HepG2 (cell line): ENCODE results near the gene FETUB. TPM values are rescaled to one million over a fixed set of nuclear protein-coding genes. Genes with fewer than 3 reads are reported as not detected.

Source experiments
- IRX3 ChIP-seq: sonication (generic); formaldehyde crosslinking; IDR thresholded peaks from 2 replicates; pipeline ENCODE4 v1.8.1; 2023; ENCODE audit warnings: mild to moderate bottlenecking, low read depth, missing genetic modification reagents, borderline replicate concordance
- MED8 ChIP-seq: sonication (generic); formaldehyde crosslinking; IDR thresholded peaks from 2 replicates; pipeline ENCODE4 v1.8.1; 2023; ENCODE audit warnings: mild to moderate bottlenecking, missing genetic modification reagents; ENCODE audit not compliant: insufficient replicate concordance
- MXD4 ChIP-seq: IDR thresholded peaks from 2 replicates; pipeline ENCODE4 v1.6.1; 2016; ENCODE audit warnings: mild to moderate bottlenecking, missing biosample characterization, missing genetic modification reagents
- POLR2A ChIP-seq, 2 experiments: IDR thresholded peaks; 2 replicates each; pipeline ENCODE4 v1.6.1; 2011; ENCODE audit warnings: low read depth in 2 of 2, low read length in 2 of 2, mild to moderate bottlenecking in 1 of 2, moderate library complexity in 1 of 2; ENCODE audit not compliant: insufficient read depth in 1 of 2
- RAD21 ChIP-seq: fragments of 450-650 bp; formaldehyde crosslinking; IDR thresholded peaks from 2 replicates; pipeline ENCODE4 v1.5.0; 2020; ENCODE audit warnings: mild to moderate bottlenecking
- RARA ChIP-seq: IDR thresholded peaks from 2 replicates; pipeline ENCODE4 v1.6.1; 2016; ENCODE audit warnings: missing genetic modification reagents, missing compliant biosample characterization
- RFXANK ChIP-seq: IDR thresholded peaks from 2 replicates; pipeline ENCODE4 v1.6.1; 2016
- SATB2 ChIP-seq: sonication (generic); formaldehyde crosslinking; IDR thresholded peaks from 2 replicates; pipeline ENCODE4 v1.5.0; 2020; ENCODE audit warnings: missing genetic modification reagents
- SCMH1 ChIP-seq: sonication (generic); formaldehyde crosslinking; IDR thresholded peaks from 2 replicates; pipeline ENCODE4 v1.9.0; 2021; ENCODE audit warnings: missing genetic modification reagents, mild to moderate bottlenecking, borderline replicate concordance
- SRSF1 ChIP-seq: fragments of 200-400 bp; formaldehyde crosslinking; optimal IDR thresholded peaks from 2 replicates; pipeline ENCODE3; 2017; ENCODE audit warnings: mild to moderate bottlenecking, low read depth, low read length, moderate library complexity
- TAF15 ChIP-seq: fragments of 200-400 bp; formaldehyde crosslinking; IDR thresholded peaks from one replicate; pipeline ENCODE4 v1.6.1; 2018; ENCODE audit warnings: mild to moderate bottlenecking, low read depth, low read length; ENCODE audit not compliant: poor library complexity, severe bottlenecking
- ZNF724P ChIP-seq: sonication (generic); formaldehyde crosslinking; IDR thresholded peaks from 2 replicates; pipeline ENCODE4 v1.8.0; 2022; ENCODE audit warnings: missing genetic modification reagents, borderline replicate concordance
- ZNF746 ChIP-seq: sonication (generic); formaldehyde crosslinking; IDR thresholded peaks from 2 replicates; pipeline ENCODE4 v1.8.0; 2022; ENCODE audit warnings: mild to moderate bottlenecking, missing genetic modification reagents
- polyA plus RNA-seq, 8 experiments: library from polyadenylated mRNA; depleted of rRNA in 3 of 8; stranded (reverse) in 7 of 8; unstranded in 1 of 8; fragments of >200 nt; fragmentation: Illumina TruSeq in 4 of 8; extraction: Trizol in 4 of 8; gene quantifications; 2 replicates each; pipeline versions ENCODE4 v1.2.1 to v1.2.3, GENCODE V29; 2011 to 2016; ENCODE audit warnings: low read depth in 4 of 8, missing spikeins in 1 of 8, mixed read lengths in 1 of 8; ENCODE audit not compliant: insufficient read depth in 1 of 8
- total RNA-seq, 5 experiments: library from RNA; depleted of rRNA; stranded (reverse); fragments of >200 nt; fragmentation: Illumina TruSeq; extraction: Trizol; gene quantifications; 2 replicates each; pipeline ENCODE4 v1.2.3, GENCODE V29; 2016; ENCODE audit warnings: low read depth in 1 of 5
- TF ChIP-seq, protein P1 (sequence below), 2 experiments: sonication (generic) in 1 of 2; formaldehyde crosslinking in 1 of 2; IDR thresholded peaks; 2 replicates each; pipeline versions ENCODE4 v1.4.0 to v1.6.1; 2018 to 2020; ENCODE audit warnings: missing genetic modification reagents in 2 of 2, borderline replicate concordance in 1 of 2, low read depth in 1 of 2, mild to moderate bottlenecking in 1 of 2, missing biosample characterization in 1 of 2
- TF ChIP-seq, protein P2 (sequence below): sonication (generic); formaldehyde crosslinking; IDR thresholded peaks from 2 replicates; pipeline ENCODE4 v1.8.1; 2022; ENCODE audit warnings: low read depth, mild to moderate bottlenecking, missing genetic modification reagents
- TF ChIP-seq, protein P3 (sequence below): sonication (generic); formaldehyde crosslinking; IDR thresholded peaks from 2 replicates; pipeline ENCODE4 v1.9.0; 2022; ENCODE audit warnings: low read depth, missing genetic modification reagents
- TF ChIP-seq, protein P4 (sequence below): sonication (generic); formaldehyde crosslinking; conservative IDR thresholded peaks from 2 replicates; pipeline ENCODE4 v1.4.0; 2020; ENCODE audit warnings: missing genetic modification reagents
- TF ChIP-seq, protein P5 (sequence below): sonication (generic); formaldehyde crosslinking; IDR thresholded peaks from 2 replicates; pipeline ENCODE4 v1.4.0; 2020; ENCODE audit warnings: missing genetic modification reagents, low read depth, mild to moderate bottlenecking, borderline replicate concordance
- TF ChIP-seq, protein P6 (sequence below): sonication (generic); formaldehyde crosslinking; conservative IDR thresholded peaks from 2 replicates; pipeline ENCODE4 v1.8.0; 2022; ENCODE audit warnings: low read depth, missing genetic modification reagents

FETUB gene
- total and polyA plus RNA-seq, 2 of the 13 experiments (the other 11 are each of a cell fraction or from before 2014, with no cell fraction given): 2.1 to 4.4 TPM

DNA sequence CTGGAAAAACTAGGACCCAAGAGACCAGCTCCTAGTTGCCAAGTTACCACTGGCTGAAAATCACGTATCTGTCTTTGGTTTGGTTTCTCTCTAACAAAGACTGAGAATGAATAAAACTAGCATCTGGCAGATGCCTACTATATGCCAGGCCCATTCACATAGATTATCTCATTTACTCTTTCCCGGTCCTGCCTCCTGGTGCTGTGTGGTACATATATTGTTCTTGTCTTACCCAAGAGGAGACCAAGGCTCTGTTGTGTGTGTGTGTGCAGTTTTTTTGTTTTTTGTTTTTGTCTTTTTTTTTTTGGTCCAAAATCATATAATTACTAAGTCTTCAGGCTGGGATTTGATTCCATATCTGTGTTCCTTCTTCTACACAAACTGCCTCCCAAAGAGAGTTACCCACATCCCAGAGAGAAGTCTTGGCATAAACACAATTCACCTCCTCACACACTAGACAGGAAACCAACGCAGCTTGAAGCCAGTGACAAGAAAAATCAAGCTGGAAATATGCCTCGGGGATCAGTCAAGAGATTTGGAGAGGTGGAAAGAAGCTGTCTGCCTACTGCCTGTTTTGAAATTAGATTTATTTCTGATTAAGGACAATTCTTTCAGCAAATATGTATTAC lies 26.4 kb upstream of the FETUB start (continued):
- TF ChIP-seq, protein P1, sequence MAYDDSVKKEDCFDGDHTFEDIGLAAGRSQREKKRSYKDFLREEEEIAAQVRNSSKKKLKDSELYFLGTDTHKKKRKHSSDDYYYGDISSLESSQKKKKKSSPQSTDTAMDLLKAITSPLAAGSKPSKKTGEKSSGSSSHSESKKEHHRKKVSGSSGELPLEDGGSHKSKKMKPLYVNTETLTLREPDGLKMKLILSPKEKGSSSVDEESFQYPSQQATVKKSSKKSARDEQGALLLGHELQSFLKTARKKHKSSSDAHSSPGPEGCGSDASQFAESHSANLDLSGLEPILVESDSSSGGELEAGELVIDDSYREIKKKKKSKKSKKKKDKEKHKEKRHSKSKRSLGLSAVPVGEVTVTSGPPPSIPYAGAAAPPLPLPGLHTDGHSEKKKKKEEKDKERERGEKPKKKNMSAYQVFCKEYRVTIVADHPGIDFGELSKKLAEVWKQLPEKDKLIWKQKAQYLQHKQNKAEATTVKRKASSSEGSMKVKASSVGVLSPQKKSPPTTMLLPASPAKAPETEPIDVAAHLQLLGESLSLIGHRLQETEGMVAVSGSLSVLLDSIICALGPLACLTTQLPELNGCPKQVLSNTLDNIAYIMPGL (CRISPR knock-in tag; IDR thresholded peaks at IDR 0.05; ENCODE audit: borderline replicate concordance in 1 of 2, low read depth in 1 of 2): 0 out of 4 replicates have a peak, but pooled peaks have one; percentile 3 to 5
- TF ChIP-seq RARA (CRISPR knock-in tag) (peak; percentile 25; the same call in 1 of the 2 replicates), ZNF724P (no peak), POLR2A (IDR thresholded peaks at IDR 0.05; ENCODE audit: insufficient read depth in 1 of 2, low read depth in 2 of 2, low read length in 2 of 2) (peak in 1 of 2 experiments; percentile 49; a peak in 1 of 4 replicates), TAF15 (no peak), SRSF1 (no peak), MXD4 (no peak), RFXANK (CRISPR knock-in tag) (no peak), ZNF746 (CRISPR knock-in tag) (no peak), MED8 (CRISPR knock-in tag) (no peak), SATB2 (0 out of 2 replicates have a peak, but pooled peaks have one; percentile 7), IRX3 (no peak), RAD21 (no peak), SCMH1 (CRISPR knock-in tag) (no peak)
- TF ChIP-seq, protein P2, sequence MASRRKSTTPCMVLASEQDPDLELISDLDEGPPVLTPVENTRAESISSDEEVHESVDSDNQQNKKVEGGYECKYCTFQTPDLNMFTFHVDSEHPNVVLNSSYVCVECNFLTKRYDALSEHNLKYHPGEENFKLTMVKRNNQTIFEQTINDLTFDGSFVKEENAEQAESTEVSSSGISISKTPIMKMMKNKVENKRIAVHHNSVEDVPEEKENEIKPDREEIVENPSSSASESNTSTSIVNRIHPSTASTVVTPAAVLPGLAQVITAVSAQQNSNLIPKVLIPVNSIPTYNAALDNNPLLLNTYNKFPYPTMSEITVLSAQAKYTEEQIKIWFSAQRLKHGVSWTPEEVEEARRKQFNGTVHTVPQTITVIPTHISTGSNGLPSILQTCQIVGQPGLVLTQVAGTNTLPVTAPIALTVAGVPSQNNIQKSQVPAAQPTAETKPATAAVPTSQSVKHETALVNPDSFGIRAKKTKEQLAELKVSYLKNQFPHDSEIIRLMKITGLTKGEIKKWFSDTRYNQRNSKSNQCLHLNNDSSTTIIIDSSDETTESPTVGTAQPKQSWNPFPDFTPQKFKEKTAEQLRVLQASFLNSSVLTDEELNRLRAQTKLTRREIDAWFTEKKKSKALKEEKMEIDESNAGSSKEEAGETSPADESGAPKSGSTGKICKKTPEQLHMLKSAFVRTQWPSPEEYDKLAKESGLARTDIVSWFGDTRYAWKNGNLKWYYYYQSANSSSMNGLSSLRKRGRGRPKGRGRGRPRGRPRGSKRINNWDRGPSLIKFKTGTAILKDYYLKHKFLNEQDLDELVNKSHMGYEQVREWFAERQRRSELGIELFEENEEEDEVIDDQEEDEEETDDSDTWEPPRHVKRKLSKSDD (CRISPR knock-in tag): no peak
- TF ChIP-seq, protein P3, sequence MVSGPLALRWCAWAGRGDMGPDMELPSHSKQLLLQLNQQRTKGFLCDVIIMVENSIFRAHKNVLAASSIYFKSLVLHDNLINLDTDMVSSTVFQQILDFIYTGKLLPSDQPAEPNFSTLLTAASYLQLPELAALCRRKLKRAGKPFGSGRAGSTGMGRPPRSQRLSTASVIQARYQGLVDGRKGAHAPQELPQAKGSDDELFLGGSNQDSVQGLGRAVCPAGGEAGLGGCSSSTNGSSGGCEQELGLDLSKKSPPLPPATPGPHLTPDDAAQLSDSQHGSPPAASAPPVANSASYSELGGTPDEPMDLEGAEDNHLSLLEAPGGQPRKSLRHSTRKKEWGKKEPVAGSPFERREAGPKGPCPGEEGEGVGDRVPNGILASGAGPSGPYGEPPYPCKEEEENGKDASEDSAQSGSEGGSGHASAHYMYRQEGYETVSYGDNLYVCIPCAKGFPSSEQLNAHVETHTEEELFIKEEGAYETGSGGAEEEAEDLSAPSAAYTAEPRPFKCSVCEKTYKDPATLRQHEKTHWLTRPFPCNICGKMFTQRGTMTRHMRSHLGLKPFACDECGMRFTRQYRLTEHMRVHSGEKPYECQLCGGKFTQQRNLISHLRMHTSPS (CRISPR knock-in tag): no peak
- TF ChIP-seq, protein P4, sequence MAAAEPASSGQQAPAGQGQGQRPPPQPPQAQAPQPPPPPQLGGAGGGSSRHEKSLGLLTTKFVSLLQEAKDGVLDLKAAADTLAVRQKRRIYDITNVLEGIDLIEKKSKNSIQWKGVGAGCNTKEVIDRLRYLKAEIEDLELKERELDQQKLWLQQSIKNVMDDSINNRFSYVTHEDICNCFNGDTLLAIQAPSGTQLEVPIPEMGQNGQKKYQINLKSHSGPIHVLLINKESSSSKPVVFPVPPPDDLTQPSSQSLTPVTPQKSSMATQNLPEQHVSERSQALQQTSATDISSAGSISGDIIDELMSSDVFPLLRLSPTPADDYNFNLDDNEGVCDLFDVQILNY (CRISPR knock-in tag): no peak
- TF ChIP-seq, protein P5, sequence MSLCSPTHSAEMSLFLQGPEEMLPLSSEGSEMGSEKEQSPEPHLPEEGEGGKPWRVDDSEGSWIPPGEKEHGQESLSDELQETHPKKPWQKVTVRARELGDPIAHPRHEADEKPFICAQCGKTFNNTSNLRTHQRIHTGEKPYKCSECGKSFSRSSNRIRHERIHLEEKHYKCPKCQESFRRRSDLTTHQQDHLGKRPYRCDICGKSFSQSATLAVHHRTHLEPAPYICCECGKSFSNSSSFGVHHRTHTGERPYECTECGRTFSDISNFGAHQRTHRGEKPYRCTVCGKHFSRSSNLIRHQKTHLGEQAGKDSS (CRISPR knock-in tag): no peak
- TF ChIP-seq, protein P6, sequence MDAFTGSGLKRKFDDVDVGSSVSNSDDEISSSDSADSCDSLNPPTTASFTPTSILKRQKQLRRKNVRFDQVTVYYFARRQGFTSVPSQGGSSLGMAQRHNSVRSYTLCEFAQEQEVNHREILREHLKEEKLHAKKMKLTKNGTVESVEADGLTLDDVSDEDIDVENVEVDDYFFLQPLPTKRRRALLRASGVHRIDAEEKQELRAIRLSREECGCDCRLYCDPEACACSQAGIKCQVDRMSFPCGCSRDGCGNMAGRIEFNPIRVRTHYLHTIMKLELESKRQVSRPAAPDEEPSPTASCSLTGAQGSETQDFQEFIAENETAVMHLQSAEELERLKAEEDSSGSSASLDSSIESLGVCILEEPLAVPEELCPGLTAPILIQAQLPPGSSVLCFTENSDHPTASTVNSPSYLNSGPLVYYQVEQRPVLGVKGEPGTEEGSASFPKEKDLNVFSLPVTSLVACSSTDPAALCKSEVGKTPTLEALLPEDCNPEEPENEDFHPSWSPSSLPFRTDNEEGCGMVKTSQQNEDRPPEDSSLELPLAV (CRISPR knock-in tag): no peak
